Measurements from ENCODE around the gene PSTPIP1.

DNA sequence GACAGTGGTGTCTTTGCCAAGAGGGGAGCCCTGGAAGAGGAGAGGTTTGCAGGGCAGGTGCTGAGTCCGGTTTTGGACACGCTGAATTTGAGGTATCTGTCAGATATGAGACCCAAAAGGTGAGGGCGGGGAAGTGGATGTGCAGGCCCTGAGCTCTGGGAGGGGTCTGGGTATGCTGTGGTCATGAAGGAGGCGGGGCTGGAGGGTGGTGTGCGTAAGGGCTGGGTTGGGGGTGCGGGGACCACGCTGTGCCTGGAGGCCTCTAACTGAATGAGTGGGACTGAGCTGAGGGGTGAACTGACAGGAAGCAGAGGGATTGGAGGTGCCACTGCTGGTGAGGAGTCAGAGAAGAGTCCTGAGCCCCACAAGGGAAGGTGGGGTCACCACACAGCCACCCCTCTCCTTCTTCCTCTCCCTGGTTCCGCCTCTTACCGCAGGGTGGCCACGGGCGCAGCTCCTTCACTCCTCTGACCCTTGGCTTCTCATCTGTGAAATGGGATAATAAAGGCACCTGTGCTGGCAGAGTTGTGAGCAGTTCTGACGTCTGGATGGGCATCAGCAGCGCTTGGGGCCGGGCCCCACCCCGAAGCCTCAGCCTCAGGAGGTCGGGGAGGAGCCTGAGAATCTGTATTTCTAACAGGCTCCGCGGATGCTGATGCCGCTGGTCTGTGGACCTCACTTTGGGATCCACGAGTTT lies 28.8 kb downstream of the PSTPIP1 start:
- TF ChIP-seq, protein P1, sequence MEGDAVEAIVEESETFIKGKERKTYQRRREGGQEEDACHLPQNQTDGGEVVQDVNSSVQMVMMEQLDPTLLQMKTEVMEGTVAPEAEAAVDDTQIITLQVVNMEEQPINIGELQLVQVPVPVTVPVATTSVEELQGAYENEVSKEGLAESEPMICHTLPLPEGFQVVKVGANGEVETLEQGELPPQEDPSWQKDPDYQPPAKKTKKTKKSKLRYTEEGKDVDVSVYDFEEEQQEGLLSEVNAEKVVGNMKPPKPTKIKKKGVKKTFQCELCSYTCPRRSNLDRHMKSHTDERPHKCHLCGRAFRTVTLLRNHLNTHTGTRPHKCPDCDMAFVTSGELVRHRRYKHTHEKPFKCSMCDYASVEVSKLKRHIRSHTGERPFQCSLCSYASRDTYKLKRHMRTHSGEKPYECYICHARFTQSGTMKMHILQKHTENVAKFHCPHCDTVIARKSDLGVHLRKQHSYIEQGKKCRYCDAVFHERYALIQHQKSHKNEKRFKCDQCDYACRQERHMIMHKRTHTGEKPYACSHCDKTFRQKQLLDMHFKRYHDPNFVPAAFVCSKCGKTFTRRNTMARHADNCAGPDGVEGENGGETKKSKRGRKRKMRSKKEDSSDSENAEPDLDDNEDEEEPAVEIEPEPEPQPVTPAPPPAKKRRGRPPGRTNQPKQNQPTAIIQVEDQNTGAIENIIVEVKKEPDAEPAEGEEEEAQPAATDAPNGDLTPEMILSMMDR (IDR thresholded peaks at IDR 0.05): no peak
- no peak for TF ChIP-seq POLR2A (IDR thresholded peaks at IDR 0.05)

All from Peyer's patch (tissue), 4 donors.